Neural cell (in vitro differentiated cells): ENCODE measurements around the gene SUN5. TPM values are rescaled to one million over a fixed set of nuclear protein-coding genes. Genes with fewer than 3 reads are reported as not detected.

Experiments used
- H2AFZ ChIP-seq: fragments of 200-600, 300-800 bp; sonication (generic), shearing (Covaris generic); 2 replicates; pipeline ENCODE4 v1.6.0; 2014; ENCODE audit warnings: low read depth, mild to moderate bottlenecking, antibody characterized with exemption, low read length, moderate library complexity
- H3F3A ChIP-seq: fragments of 200-600 bp; shearing (Covaris generic); 2 replicates; pipeline ENCODE4 v1.6.1; 2016; ENCODE audit warnings: mild to moderate bottlenecking, moderate library complexity, mixed read lengths, antibody characterized with exemption, low read length; ENCODE audit not compliant: insufficient read depth, poor library complexity, severe bottlenecking
- H3K27ac ChIP-seq: fragments of 200-600, 300-800 bp; sonication (generic), shearing (Covaris generic); 2 replicates; pipeline ENCODE4 v1.5.1; 2014; ENCODE audit warnings: mild to moderate bottlenecking, low read length, moderate library complexity
- H3K27me3 ChIP-seq: fragments of 300-800, 200-600 bp; sonication (generic), shearing (Covaris generic); 2 replicates; pipeline ENCODE4 v1.6.0; 2014; ENCODE audit warnings: mild to moderate bottlenecking, low read depth, low read length, moderate library complexity; ENCODE audit not compliant: insufficient read depth
- H3K36me3 ChIP-seq: fragments of 300-800, 200-600 bp; sonication (generic), shearing (Covaris generic); 2 replicates; pipeline ENCODE4 v1.5.1; 2014; ENCODE audit warnings: mild to moderate bottlenecking, antibody characterized with exemption, low read length, moderate library complexity; ENCODE audit not compliant: insufficient read depth
- H3K4me2 ChIP-seq: fragments of 300-800, 200-600 bp; sonication (generic), shearing (Covaris generic); 2 replicates; pipeline ENCODE4 v1.6.0; 2014; ENCODE audit warnings: mild to moderate bottlenecking, low read length
- H3K4me3 ChIP-seq: fragments of 300-800, 200-600 bp; sonication (generic), shearing (Covaris generic); 2 replicates; pipeline ENCODE4 v1.5.1; 2014; ENCODE audit warnings: mild to moderate bottlenecking, low read length, moderate library complexity
- H3K79me2 ChIP-seq: fragments of 200-600 bp; shearing (Covaris generic); replicated peaks from 2 replicates; pipeline ENCODE4 v1.6.0; 2014; ENCODE audit warnings: mild to moderate bottlenecking, low read length, moderate library complexity; ENCODE audit not compliant: insufficient read depth
- H3K9ac ChIP-seq: fragments of 300-800, 200-600 bp; sonication (generic), shearing (Covaris generic); 2 replicates; pipeline ENCODE4 v1.6.1; 2016; ENCODE audit warnings: mild to moderate bottlenecking, low read length, mixed read lengths
- H3K9me2 ChIP-seq: fragments of 200-600 bp; shearing (Covaris generic); 2 replicates; pipeline ENCODE4 v1.6.1; 2016; ENCODE audit warnings: mild to moderate bottlenecking, low read length, mixed read lengths; ENCODE audit not compliant: insufficient read depth
- H3K9me3 ChIP-seq: fragments of 200-600, 300-800 bp; sonication (generic), shearing (Covaris generic); 2 replicates; pipeline ENCODE4 v1.6.1; 2016; ENCODE audit warnings: mild to moderate bottlenecking, mixed run types, low read length, moderate library complexity, mixed read lengths
- H4K20me1 ChIP-seq: fragments of 200-600 bp; shearing (Covaris generic); 2 replicates; pipeline ENCODE4 v1.6.1; 2016; ENCODE audit warnings: mild to moderate bottlenecking, mixed run types; ENCODE audit not compliant: insufficient read depth
- EP300 ChIP-seq: fragments of 450-650 bp; conservative IDR thresholded peaks from 2 replicates; pipeline ENCODE4 v1.6.1; 2014; ENCODE audit warnings: antibody characterized with exemption, mild to moderate bottlenecking, moderate library complexity; ENCODE audit not compliant: poor library complexity, severe bottlenecking
- EZH2 ChIP-seq: fragments of 200-600, 300-800 bp; shearing (Covaris generic), sonication (generic); IDR thresholded peaks from 2 replicates; pipeline ENCODE4 v1.6.1; 2014; ENCODE audit warnings: antibody characterized with exemption, low read length, borderline replicate concordance, mild to moderate bottlenecking; ENCODE audit not compliant: insufficient read depth, poor library complexity, severe bottlenecking
- MXI1 ChIP-seq: fragments of 450-650 bp; conservative IDR thresholded peaks from 2 replicates; pipeline ENCODE4 v1.6.1; 2014; ENCODE audit warnings: antibody characterized with exemption, mild to moderate bottlenecking; ENCODE audit not compliant: poor library complexity, severe bottlenecking
- POLR2AphosphoS5 ChIP-seq: IDR thresholded peaks from 2 replicates; pipeline ENCODE4 v1.6.1; 2012
- RAD21 ChIP-seq: fragments of 450-650 bp; conservative IDR thresholded peaks from 2 replicates; pipeline ENCODE4 v1.6.1; 2014; ENCODE audit warnings: antibody characterized with exemption, mild to moderate bottlenecking, moderate library complexity
- SMC3 ChIP-seq: fragments of 450-650 bp; conservative IDR thresholded peaks from 2 replicates; pipeline ENCODE4 v1.6.1; 2014; ENCODE audit warnings: antibody characterized with exemption, mild to moderate bottlenecking, moderate library complexity; ENCODE audit not compliant: poor library complexity
- TAF1 ChIP-seq: IDR thresholded peaks from 2 replicates; pipeline ENCODE4 v1.6.1; 2012; ENCODE audit warnings: low read depth
- polyA plus RNA-seq: library from polyadenylated mRNA; depleted of rRNA; stranded (reverse); fragments of >200 nt; gene quantifications from 2 replicates; pipeline ENCODE4 v1.2.3, GENCODE V29; 2014
- TF ChIP-seq, protein P1 (sequence below): fragments of 450-650 bp; IDR thresholded peaks from 2 replicates; pipeline ENCODE4 v1.5.1; 2014; ENCODE audit warnings: antibody characterized with exemption, mild to moderate bottlenecking, moderate library complexity; ENCODE audit not compliant: poor library complexity, severe bottlenecking

Gene SUN5
- polyA plus RNA-seq, 1 donor from 2014 or later: not detected

DNA sequence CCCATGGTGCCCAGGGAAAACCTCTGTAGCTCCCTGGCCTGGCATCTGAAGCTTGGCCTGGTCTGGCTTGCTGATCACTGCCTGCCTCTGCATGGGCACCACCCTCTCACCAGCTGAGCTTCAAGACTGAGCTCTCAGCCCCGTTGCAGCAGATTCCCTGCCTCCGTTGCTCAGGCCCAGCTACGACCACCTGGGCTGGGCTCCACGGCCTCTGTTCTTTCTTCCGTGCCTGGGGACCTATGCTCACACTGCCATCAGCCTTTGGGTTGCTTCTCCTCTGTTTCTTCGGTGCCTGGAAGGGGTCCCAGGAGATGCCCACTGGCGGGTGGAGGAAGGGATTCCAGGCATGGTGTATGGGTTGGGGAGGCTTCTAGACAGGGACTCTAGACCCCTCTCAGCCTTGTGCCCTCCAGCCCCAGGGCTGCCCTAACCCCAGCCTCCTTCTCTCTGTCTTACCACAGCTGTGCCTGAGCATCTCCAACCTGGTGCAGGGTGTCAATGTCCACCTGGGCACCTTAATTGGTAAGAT, 12.4 kb upstream of the SUN5 start:
- Histone ChIP-seq H3K9me2 (no peaks in the 10 kb centered on the region), H3K79me2 (no peaks in the 10 kb centered on the region), H2AFZ (no peak overlapping the region), H3K9me3 (no peaks in the 10 kb centered on the region), H3K4me3 (no peak overlapping the region), H3K36me3 (no peaks in the 10 kb centered on the region), H3F3A (no peaks in the 10 kb centered on the region), H3K27ac (no peak overlapping the region), H3K9ac (no peak overlapping the region), H3K27me3 (no peaks in the 10 kb centered on the region), H3K4me2 (no peak overlapping the region), H4K20me1 (no peaks in the 10 kb centered on the region)
- TF ChIP-seq TAF1: no peak

DNA sequence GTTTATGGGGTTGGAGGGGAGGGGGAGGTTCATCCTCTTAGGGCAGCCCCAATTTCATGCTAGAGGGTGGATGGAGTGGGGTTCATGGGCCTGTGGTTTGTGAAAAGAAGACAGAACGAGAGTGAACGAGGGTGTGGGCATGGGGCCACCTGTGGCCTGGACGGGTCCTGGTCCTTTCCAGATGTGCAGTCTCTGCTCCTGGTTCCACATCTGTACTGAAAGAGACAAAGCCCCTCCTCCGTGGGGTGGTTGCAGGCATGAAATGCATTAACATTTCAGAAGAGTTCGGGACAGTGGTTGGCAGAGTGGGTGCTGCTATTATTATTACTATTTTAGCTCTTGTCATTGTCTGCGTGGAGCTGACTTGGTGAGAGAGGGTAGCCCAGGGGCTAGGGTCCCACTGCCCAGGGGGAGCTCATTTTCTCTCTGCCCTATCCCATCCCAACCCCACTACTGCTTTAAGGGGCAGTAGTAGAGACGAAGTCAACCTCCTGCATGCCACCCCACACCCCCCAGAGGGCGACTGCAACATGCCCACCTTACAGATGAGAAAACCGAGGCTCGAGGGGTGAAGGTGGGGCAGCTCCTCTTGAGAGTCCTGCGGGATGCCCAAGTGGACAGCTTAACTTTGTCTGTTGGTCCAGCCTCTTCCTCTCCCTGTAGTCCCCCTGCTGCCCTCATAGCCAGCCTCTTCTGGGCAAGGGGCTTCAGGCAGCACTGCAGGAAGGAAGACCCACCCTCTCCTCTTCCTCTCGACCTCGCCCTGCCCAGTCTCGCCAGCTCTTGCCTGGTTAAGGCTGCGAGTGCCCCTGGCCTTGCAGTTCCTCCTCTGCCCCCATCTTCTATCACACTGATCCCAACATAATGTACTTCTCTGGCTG, 11.7 kb upstream of the SUN5 start:
- Histone ChIP-seq H3F3A (no peaks in the 10 kb centered on the region), H4K20me1 (no peaks in the 10 kb centered on the region), H3K4me2 (no peak overlapping the region), H3K9ac (no peak overlapping the region), H3K9me2 (no peaks in the 10 kb centered on the region), H3K79me2 (no peaks in the 10 kb centered on the region), H2AFZ (no peak overlapping the region), H3K9me3 (no peaks in the 10 kb centered on the region), H3K4me3 (no peak overlapping the region), H3K27ac (no peak overlapping the region), H3K36me3 (no peaks in the 10 kb centered on the region), H3K27me3 (no peaks in the 10 kb centered on the region)
- TF ChIP-seq EP300 (no peak), TAF1 (no peak), RAD21 (no peak), SMC3 (no peak), MXI1 (no peak), EZH2 (no peak), POLR2AphosphoS5 (no peak)
- TF ChIP-seq, protein P1, sequence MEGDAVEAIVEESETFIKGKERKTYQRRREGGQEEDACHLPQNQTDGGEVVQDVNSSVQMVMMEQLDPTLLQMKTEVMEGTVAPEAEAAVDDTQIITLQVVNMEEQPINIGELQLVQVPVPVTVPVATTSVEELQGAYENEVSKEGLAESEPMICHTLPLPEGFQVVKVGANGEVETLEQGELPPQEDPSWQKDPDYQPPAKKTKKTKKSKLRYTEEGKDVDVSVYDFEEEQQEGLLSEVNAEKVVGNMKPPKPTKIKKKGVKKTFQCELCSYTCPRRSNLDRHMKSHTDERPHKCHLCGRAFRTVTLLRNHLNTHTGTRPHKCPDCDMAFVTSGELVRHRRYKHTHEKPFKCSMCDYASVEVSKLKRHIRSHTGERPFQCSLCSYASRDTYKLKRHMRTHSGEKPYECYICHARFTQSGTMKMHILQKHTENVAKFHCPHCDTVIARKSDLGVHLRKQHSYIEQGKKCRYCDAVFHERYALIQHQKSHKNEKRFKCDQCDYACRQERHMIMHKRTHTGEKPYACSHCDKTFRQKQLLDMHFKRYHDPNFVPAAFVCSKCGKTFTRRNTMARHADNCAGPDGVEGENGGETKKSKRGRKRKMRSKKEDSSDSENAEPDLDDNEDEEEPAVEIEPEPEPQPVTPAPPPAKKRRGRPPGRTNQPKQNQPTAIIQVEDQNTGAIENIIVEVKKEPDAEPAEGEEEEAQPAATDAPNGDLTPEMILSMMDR: no peak

DNA sequence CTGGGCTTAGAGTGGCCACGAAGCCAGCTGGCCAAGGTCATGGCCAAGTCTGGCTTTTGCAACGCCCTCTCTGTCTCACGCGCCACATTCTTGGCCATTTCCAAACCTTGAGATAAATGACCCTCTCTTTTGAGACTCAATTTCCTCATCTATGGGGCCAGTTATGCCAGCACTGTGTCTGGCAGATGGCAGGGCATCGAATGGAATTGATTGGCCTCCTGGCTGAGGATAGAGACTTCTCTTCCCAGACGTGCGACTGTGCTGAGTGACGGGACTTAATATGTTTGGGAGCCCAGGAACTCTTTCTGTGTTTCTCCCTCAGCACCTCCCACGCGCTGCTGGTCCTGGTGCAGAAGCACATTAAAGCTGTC, 10.9 kb upstream of the SUN5 start:
- Histone ChIP-seq H3K4me3 (no peak overlapping the region), H3K4me2 (no peak overlapping the region), H4K20me1 (no peaks in the 10 kb centered on the region), H3K9ac (no peak overlapping the region), H3K9me3 (no peaks in the 10 kb centered on the region), H2AFZ (no peak overlapping the region), H3K27ac (no peak overlapping the region), H3K9me2 (no peaks in the 10 kb centered on the region), H3F3A (no peaks in the 10 kb centered on the region), H3K27me3 (no peaks in the 10 kb centered on the region), H3K79me2 (no peaks in the 10 kb centered on the region), H3K36me3 (no peaks in the 10 kb centered on the region)
- no peak for TF ChIP-seq POLR2AphosphoS5
- TF ChIP-seq EZH2: no peak
- no peak for TF ChIP-seq EP300
- TF ChIP-seq TAF1: no peak
- TF ChIP-seq, protein P1: no peak
- no peak for TF ChIP-seq SMC3
